Measurements from ENCODE around the gene CMAS. TPM values are rescaled to one million over a fixed set of nuclear protein-coding genes. Genes with fewer than 3 reads are reported as not detected.
A peak's percentile ranks its signal among the peaks of the same experiment; 100 is the strongest.

Gene CMAS
- total RNA-seq (34.4 and 35.4 TPM in 2 replicates), polyA plus RNA-seq (5.6 and 8.5 TPM in 2 replicates), polyA minus RNA-seq (5.0 and 6.3 TPM in 2 replicates), Bru-seq, nascent RNA (percentile 82 among the genes with signal in this experiment), BruChase-seq, experiment 1, labeled RNA remaining after a 6-hour chase (percentile 86 among the genes with signal in this experiment), BruChase-seq, experiment 2, labeled RNA remaining after a 2-hour chase (percentile 75 among the genes with signal in this experiment)
- 17.2 and 19.8 TPM in 2 replicates for polyA plus RNA-seq (2011; cell fraction: cytosol; rRNA removed)
- polyA plus RNA-seq (2011; cell fraction: nucleus; rRNA removed): 10.0 and 13.1 TPM in 2 replicates
- polyA plus RNA-seq (2012): 52.8 and 60.1 TPM in 2 replicates
- polyA minus RNA-seq (2011; cell fraction: cytosol; rRNA and poly(A)+ RNA removed): 6.8 TPM
- 3.9 and 6.8 TPM in 2 replicates for polyA minus RNA-seq (2011; cell fraction: nucleus; rRNA and poly(A)+ RNA removed)
- long read RNA-seq, transcript CMAS-201 (8 exons, 1,787 nt): major isoform, 211 of 229 reads
- long read RNA-seq, transcript CMAS-202 (7 exons, 1,575 nt): minor isoform, 6 of 229 reads
- long read RNA-seq, partial matches to known transcripts: 6 of 229 reads
- long read RNA-seq, other reads (novel, unspliced or antisense): 6 of 229 reads

DNA sequence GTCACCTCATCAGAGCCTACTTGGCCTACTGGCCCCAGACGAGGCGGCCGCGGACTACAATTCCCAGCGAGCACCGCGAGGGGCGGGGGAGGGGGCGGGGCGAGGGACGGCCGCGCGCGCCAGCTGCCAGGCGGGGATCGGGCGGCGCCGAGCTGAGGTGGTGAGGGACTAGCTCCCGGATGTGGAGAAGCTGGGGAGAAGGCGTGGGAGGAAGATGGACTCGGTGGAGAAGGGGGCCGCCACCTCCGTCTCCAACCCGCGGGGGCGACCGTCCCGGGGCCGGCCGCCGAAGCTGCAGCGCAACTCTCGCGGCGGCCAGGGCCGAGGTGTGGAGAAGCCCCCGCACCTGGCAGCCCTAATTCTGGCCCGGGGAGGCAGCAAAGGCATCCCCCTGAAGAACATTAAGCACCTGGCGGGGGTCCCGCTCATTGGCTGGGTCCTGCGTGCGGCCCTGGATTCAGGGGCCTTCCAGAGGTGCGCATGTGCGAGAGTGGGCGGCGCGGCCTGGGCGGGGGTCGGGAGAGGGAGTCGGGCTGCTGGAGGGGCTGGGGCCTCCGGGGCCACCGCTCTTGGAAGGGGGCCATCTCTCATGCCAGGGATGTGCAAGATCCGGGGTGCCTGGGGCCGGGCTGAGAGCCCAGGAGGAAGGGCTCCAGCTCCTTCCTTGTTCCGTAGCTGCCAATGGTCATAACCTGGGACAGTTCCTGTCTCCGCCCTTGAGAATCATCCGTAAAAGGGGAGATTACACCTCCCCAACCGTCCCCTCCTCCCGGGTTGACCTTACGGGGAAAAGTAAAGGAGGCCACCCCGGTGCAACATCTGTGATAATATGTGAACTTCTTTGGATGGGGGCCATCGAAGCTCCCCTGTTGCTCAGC, at the start of gene CMAS:
CMAS (plus strand) TSS at position 129 of the 878 bp plus-strand sequence; CDS start at position 215, 86 bp downstream.
- H3K9me1 ChIP-seq (replicated peaks; ENCODE audit: control insufficient read depth, extremely low read depth, insufficient read depth, low read length): no peaks in the 10 kb centered on the region
- no peaks in the 10 kb centered on the region for H3K36me3 ChIP-seq (ENCODE audit: control insufficient read depth in 2 of 2, extremely low read depth in 1 of 2, insufficient read depth in 2 of 2, low read length in 2 of 2)
- intact Hi-C loops (cut with micrococcal nuclease): loop anchor here (1.0 to 10.0 kb wide), 4 partner anchors 496 to 609 kb away; partner anchors contain the start of genes C2CD5, ETNK1, GOLT1B and PYROXD1
- peak within 1 kb of the TSS; percentile 93 for H3K4me2 ChIP-seq (ENCODE audit: insufficient read depth, low read length)
- peaks cover 12% of the 10 kb centered on the region for H3K4me1 ChIP-seq (ENCODE audit: control insufficient read depth, extremely low read depth, insufficient read depth, low read length)
- no peaks in the 10 kb centered on the region for H3K9me3 ChIP-seq (replicated peaks; ENCODE audit: control insufficient read depth, insufficient read depth, low read length)
- peak within 1 kb of the TSS; percentile 85 for H3K9ac ChIP-seq (replicated peaks; ENCODE audit: extremely low read depth, insufficient read depth, low read length)
- DNase-seq (ENCODE audit: low read depth, low spot score) (peak; percentile 56), FAIRE-seq (peak; percentile 89)
- dilution Hi-C loops (cut with MboI; ENCODE audit: extremely low pct_ligation_motif_present, low sequenced_read_pairs): no loop called here
- TF ChIP-seq, protein P1, sequence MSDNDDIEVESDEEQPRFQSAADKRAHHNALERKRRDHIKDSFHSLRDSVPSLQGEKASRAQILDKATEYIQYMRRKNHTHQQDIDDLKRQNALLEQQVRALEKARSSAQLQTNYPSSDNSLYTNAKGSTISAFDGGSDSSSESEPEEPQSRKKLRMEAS (IDR thresholded peaks at IDR 0.05; ENCODE audit: insufficient read depth, insufficient read length): no peak
- TF ChIP-seq POLR2AphosphoS5 (IDR thresholded peaks at IDR 0.05; ENCODE audit: insufficient read depth, low read depth, low read length) (peak; percentile 57), JUN (IDR thresholded peaks at IDR 0.05; ENCODE audit: borderline replicate concordance, insufficient read depth, insufficient read length, low read depth) (no peak), POLR2A (IDR thresholded peaks at IDR 0.05; ENCODE audit: low read depth, low read length) (peak; percentile 73), GATA2 (IDR thresholded peaks at IDR 0.05; ENCODE audit: insufficient read depth, insufficient read length, low read depth, low read length) (no peak), FOS (IDR thresholded peaks at IDR 0.05; ENCODE audit: borderline replicate concordance, insufficient read depth, low read length) (no peak), EZH2 (IDR thresholded peaks at IDR 0.05; ENCODE audit: borderline replicate concordance, low read depth, low read length, severe bottlenecking) (no peak)
- peak within 1 kb of the TSS; percentile 69 for H3K27ac ChIP-seq (ENCODE audit: insufficient read depth, low read depth, low read length)
- H3K79me2 ChIP-seq (ENCODE audit: control insufficient read depth, insufficient read depth, low read length): peaks cover 42% of the 10 kb centered on the region
- H4K20me1 ChIP-seq (replicated peaks; ENCODE audit: control insufficient read depth, extremely low read depth, insufficient read depth, low read length): peaks cover 2% of the 10 kb centered on the region
- no TSS peak for BruUV-seq (replicated peaks)
- ChIA-PET POLR2A (interaction anchor here (1.3 kb wide), 1 partner anchor 10 kb away, joined by 3 read pairs; no protein-coding TSS in a partner anchor), CTCF (interaction anchor here (0.8 to 3.9 kb wide), 10 partner anchors 9 to 397 kb away, joined by 3 to 14 read pairs (median 4); no protein-coding TSS in a partner anchor)
- H2AFZ ChIP-seq (ENCODE audit: low read depth, low read length): peak within 1 kb of the TSS; percentile 88
- H3K27me3 ChIP-seq (ENCODE audit: control insufficient read depth in 2 of 2, insufficient read depth in 2 of 2, low read length in 2 of 2): no peaks in the 10 kb centered on the region
- peak within 1 kb of the TSS; percentile 90 to 92 (median 92) for H3K4me3 ChIP-seq (replicated peaks in 1 of 3; ENCODE audit: insufficient read depth in 1 of 3, low read depth in 1 of 3, low read length in 3 of 3)

Data from endothelial cell of umbilical vein (primary cell).